HG02759 (cell line): Measurements from ENCODE around the gene TCEA3.

Experiments
- ATAC-seq: cut with Tn5 transposase; IDR thresholded peaks from one replicate; pipeline ENCODE4 v1.9.1; 2021; ENCODE audit warnings: mild to moderate bottlenecking, moderate library complexity; ENCODE audit not compliant: unreplicated experiment

The TCEA3 gene

DNA sequence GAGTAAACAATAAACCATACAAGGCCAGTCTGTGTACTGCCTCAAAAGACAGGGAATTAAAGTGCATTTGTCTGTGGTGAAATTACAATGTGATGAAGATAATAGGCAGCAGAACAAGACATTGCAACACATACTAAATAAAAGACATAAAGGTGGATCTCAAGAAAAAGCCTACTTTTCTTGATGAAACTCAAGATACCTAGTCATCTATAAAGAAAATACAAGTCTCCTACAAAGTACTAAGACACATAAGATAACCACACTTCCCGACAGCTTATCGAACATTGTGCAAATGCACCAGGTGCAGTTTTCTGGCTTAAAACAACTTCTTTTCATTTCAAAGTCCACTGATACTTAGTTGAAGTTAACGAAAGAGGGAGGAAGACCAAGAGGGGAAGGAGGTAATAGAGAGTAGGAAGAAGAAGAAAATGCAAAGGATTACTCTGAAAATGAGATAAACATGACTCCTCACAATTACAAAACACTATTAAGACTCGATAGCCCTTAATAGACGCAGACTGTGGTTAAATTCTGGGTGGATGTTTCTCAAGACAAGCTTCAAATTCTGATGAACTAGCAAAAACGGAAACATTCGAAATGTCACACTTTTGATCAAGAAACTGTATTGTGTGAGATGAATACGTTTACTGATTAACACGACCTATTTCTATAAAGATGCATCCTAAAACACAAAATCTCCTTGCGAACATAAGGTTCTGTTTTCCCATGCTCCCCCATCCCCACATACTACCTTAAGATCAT, 82.4 kb downstream of the TCEA3 start:
- ATAC-seq = no peak

GRCh38 chr1:23339632-23340031, 84.9 kb downstream of the TCEA3 start:
- ATAC-seq = no peak

DNA sequence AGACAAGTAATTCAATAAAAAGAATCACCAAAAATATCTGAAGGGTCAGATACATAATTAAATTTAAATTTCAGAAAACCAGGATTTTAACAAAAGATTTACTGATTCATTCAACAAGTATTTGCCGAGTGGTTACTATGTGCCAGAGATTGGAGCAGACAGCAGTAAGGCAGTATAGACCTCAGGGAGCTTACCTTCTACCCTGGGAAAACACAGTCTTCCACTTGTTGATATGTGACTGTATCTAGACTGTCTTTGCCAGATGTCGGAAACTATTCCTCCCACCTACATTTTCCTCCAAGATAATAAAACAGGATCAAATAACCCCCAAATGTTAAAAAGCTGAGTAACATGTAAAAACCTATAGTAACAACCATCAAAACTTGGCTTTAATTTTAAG, 86.7 kb downstream of the TCEA3 start:
- no peak for ATAC-seq

DNA sequence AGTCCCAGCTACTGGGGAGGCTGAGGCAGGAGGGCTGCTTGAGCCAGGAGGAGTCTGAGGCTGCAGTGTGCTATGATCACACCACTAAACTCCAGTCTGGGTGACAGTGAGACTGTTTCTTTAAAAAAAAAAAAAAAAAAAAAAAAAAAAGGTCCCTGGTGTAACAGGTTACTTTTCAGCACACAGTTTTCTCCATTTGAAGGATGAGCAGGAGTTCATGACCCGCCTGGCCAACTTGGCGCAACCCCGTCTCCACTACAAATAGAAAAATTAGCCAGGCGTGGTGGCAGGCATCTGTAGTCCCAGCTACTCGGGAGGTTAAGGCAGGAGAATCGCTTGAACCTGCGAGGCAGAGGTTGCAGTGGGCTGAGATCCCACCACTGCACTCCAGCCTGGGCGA, 92.8 kb downstream of the TCEA3 start:
- ATAC-seq = no peak
